NOMO-1 treated with dmso at 0.1 percent for 144 hours (cell line): ENCODE measurements around the gene VANGL1.

ENCODE experiments used
- DNase-seq: peaks from one replicate; lab custom pipeline; 2025; ENCODE audit not compliant: unreplicated experiment; lab: John Stamatoyannopoulos, UW

Gene VANGL1

DNA sequence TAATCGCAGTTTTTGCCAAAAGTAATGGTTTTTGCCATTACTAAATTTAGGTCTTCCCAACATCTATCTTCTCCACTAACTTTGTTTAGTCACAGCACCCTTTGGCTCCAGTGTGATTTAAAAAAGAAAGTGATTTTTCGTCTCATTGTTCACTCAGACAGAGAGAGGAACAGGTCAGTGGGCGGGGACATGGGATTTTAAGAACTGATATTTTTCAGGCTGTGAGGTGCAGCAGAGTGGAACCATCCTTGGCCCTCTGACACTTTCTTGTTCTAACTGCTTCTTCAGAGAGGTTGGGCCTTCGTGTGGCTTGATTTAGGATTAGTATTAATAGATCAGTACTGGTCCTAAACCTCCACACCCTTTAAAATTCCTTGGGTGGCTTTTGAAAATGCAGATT, 88.0 kb downstream of the VANGL1 start:
- DNase-seq, result no peak

DNA sequence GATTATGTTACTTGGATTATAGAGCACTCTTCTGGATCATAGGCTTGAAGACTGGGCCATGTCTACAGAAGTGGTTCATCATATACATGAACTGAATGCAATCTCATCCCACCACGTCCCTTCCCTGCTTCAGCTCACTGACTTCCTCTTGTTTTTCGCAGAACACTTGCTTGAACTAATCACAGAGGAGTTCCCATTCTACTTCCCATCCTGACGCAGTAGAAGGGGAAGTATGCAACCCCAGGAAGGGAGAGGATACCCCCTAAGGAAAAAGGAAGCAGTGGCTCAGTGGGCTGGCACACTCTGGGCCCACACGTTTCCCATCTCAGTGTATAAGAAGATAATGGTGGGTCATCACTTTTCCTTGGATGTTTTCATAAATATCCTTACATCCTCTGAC, 90.5 kb downstream of the VANGL1 start:
- no peak for DNase-seq

DNA sequence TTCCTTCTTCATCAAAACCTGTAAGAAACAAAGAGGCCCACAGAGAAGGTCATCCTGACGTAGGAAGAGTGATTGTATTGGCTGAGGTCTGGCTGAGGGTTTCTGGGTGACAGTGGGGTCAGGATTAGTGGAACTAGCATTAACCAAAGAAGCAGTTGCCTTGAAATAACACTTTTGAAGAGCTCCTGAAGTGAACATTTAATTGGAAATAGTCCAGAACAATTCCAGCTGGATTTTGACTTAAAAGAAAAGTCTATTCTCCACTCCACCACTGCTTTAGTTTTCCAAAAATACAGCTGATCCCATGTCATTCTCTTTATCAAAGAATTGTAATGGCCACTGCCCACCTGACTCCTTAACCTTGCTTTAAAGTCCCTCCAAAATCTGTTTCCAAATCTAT, 99.0 kb downstream of the VANGL1 start:
- DNase-seq, result no peak

DNA sequence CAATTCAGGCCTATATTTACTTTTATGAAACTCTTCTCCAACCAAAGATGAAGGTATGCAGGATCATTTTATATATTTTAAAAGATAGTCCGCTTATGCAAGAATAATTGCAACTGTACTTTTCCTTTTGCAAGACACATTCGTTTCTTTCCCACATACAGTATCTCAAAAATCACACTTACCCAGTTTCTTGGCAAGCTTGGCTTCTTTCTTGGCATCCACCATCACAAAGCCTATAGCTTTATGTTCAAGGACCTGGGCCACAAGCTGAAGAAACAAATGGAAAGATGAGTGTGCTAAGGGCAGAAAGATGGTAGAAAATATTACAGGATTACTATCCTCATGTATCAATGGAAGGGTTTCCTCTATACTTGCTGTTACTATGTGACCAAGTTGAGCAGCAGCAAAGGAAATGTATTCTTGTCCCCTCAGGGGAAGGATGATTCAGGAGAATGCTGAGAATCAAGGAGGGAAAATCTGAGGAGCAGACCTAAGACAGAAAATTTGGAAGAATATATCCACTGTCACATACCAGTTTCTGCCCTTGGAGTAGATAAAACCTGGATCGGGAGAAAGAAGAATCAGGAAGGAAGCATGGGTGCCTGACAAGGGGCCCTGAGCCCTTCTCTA, 103.0 kb downstream of the VANGL1 start:
- no peak for DNase-seq

DNA sequence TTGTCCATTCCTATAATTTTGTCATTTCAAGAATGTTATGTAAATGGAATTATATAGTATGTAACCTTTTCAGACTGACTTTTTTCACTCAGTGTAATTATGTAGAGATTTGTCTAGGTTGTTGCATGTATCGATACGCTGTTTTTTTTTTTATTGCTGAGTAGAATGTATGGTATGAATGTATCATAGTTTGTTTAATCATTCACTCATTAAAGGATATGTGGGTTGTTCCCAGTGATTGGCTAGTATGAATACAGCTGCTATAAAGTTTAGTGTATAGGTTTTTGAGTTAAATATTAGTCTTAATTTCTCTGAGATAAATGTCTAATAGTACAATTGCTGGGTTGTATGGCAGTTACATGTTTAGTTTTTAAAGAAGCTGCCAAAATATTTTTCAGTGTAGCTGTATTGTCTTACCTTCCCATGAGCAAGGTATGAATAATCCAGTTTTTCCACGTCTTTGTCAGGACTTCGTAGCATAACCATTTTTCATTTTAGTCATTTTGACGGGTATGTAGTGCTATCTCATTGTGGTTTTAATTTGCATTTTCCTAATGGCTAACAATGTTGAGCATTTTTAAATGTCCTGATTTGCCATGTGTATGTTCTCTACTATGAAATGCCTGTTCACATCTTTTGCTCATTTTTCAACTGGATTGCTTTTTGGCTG, 104.4 kb downstream of the VANGL1 start:
- no peak for DNase-seq
